DMS 273 (cell line): Measurements from ENCODE around the gene TEX19.
"Not testable (repeated sequence)": the region's sequence is repeated elsewhere in the genome, so short reads cannot be mapped to it uniquely, and the experiment has no call there.

ENCODE experiments used
- DNase-seq: peaks from one replicate; lab custom pipeline; 2025; ENCODE audit not compliant: unreplicated experiment; lab: John Stamatoyannopoulos, UW

The TEX19 gene

DNA sequence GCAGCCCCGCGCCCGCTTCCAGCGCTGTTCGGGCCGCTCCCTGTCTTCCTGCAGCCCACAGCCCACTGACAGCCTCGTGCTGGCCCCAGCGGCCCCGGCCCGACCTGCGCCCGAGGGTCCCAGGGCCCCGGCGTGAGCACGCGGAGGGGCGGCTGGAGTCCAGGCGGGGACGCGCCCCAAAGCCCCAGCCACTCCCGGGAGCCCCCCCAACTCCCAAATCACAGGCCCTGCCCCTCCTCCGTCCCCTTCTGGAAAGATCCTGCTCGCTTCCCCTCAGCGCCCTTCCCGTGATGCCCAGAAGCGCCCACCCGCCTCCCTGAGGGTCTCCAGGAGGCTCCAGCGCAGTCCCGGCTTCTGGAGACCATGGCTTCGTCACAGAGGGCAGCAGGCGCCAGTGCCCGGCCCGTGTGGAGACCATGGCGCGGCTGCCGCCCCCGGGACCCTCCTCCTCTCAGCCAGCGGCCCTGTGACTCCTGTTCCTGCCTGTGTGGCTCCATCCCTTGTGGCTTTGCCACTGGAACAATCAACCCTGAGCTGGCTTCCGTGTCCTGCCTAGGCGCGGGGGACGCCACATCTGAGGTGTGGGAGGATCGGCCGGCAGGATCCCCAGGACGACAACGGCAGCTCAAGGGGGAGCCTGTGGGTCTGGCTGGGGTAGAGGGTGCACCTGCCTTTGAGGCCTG is 16.5 kb downstream of the TEX19 start:
- DNase-seq: no peak

DNA sequence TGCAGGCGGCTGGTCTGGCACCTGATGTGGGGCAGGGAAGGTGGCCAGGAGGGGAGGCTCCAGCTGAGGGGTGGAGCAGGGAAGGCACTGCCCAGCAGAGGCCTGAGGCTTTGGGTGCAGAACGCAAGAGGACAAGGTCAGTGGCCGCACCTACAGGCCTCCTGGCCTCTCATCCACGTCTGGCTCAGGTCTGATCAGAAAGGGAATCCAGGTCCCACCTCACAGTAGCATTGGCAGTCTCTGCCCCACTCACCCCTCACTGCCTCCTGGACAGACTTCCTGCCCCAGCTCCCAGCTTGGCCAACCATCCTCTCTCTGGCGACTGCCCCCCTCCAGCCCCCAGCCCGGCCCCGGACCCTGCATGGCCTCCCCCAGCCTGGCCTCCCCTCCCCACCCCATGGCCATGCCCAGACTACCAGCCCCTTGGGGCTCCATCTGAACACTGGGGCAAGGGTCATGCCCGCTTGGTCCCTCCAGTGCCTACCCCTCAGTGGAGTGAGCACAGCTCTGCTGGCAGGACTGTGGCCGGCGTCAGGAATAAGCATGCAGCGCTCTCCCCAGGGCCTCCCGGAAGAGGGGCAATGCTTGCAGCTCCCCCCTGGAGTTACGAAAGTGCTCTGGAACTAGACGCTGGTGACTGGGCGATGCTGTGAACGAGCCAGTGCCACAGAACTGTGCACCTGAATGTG is 17.1 kb downstream of the TEX19 start:
- no peak for DNase-seq

DNA sequence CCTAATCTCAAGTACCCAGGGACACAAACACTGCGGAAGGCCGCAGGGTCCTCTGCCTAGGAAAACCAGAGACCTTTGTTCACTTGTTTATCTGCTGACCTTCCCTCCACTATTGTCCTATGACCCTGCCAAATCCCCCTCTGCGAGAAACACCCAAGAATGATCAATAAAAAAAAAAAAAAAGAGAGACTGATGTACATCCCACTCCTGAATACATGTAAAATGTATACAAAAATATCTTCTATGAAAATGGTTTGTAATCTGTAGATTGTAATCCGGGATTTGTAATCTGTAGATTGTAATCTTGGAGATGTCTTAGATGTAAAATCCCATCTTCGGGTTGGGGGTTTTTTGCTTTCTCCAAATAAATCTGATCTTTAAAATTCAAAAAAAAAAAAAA is 18.2 kb downstream of the TEX19 start:
- not testable (repeated sequence) for DNase-seq

GRCh38 chr17:82377924-82378740 is 19.1 kb downstream of the TEX19 start:
- DNase-seq: no peak

DNA sequence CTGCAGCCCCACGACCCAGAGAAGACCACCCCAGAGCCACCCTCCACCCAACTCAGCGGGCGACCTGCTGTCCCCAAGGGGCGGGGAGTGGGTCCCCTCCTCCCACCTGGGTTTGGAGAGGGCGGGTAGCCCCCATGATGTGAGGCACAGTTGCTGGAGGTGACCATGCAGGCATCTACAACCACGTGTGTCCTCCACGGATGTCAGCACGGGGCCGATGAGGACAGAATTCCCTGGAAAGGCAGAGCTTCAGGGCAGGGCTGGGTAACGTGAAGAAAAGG is 19.6 kb downstream of the TEX19 start:
- no peak for DNase-seq

GRCh38 chr17:82380860-82381702 is 22.0 kb downstream of the TEX19 start:
- no peak for DNase-seq

GRCh38 chr17:82381703-82382009 is 22.6 kb downstream of the TEX19 start:
- DNase-seq: not testable (repeated sequence)

GRCh38 chr17:82382220-82382932 is 23.3 kb downstream of the TEX19 start:
- not testable (repeated sequence) for DNase-seq

DNA sequence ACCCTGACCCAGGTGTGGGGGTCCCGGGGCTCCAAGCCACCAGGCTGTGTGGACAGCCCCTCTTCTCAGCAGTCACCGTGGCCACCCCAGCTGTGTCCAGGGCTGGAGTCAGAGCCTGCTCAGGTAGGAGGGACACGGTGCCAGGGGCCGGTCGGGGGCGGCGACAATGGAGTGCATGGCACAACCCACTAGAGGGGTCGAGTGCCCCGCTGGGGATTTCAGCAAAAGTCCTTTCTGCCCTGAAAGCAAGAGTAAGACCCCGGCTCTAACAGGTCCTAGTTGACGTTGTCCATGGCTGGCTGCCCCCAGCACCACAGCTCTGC is 23.8 kb downstream of the TEX19 start:
- no peak for DNase-seq

- DNase-seq: peak; percentile 35
These were observed 24.4 kb downstream of the TEX19 start for GRCh38 chr17:82383411-82383810.

GRCh38 chr17:82384051-82384729 is 25.1 kb downstream of the TEX19 start:
- DNase-seq: peak; percentile 52

DNA sequence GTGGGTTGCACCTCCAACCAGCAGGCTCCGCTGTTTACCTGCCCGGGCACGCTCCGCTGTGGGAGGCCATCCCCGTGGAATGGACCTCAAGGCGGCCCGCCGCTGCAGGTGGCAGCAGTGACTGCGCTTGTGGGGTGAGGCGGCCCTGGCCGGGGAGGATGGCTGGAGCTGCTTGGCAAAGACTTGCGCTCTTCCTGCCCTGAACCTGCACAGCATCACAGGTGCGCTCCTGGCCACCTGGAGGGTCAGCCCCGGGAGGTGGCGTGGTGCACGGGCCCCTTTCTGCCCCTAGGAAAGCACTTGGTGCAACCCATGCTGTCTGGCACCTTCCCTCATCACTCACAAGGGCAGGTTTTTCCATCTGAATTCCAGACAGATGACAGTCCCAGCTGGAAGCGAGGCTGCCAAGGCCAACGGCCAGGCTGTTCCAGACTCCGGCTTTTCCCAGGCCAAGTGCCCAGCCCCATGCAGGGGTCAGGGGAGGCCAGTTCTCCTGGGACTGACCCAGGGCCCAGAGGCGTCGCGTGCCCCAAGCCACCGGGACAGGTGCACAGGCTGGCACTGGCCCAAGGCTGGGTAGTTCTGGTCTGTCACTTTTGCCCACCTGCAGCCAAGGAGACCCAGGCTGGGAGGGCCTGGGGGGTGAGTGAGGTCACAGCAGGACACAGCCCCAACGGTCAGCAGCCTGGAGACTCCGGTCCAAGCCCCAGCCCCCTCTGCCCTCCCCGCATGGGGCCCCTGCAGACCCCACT is 25.9 kb downstream of the TEX19 start:
- DNase-seq: peak; percentile 37

DNA sequence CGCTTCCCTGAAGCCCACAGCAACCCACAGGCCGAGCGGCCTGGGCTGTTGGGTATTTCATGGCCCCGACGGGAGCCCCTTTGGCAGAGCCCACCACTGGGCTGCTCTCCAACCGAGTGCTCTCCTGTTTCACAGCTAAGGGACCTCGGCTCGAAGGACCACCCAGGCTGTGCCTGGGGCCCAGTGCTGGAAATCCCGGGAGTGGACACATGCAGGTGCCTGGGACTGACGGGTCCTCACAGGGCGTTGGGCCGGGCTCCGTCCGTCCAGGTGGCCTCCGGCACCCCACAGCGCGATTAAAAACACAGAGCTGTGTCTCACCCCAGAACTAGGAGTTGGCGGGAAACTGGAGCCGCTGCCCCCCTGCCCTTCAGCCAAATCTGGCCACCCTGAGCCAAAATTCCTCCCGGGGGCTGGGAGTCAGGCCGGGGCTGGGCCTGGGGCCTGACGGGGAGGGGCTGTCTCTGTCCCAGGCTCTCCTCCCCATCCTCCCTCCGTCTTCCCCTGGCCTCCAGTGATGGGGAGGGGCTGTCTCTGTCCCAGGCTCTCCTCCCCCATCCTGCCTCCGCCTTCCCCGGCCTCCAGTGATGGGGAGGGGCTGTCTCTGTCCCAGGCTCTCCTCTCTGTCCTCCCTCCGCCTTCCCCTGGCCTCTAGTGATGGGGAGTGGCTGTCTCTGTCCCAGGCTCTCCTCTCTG is 26.7 kb downstream of the TEX19 start:
- no peak for DNase-seq

GRCh38 chr17:82386255-82386831 is 27.3 kb downstream of the TEX19 start:
- no peak for DNase-seq

DNA sequence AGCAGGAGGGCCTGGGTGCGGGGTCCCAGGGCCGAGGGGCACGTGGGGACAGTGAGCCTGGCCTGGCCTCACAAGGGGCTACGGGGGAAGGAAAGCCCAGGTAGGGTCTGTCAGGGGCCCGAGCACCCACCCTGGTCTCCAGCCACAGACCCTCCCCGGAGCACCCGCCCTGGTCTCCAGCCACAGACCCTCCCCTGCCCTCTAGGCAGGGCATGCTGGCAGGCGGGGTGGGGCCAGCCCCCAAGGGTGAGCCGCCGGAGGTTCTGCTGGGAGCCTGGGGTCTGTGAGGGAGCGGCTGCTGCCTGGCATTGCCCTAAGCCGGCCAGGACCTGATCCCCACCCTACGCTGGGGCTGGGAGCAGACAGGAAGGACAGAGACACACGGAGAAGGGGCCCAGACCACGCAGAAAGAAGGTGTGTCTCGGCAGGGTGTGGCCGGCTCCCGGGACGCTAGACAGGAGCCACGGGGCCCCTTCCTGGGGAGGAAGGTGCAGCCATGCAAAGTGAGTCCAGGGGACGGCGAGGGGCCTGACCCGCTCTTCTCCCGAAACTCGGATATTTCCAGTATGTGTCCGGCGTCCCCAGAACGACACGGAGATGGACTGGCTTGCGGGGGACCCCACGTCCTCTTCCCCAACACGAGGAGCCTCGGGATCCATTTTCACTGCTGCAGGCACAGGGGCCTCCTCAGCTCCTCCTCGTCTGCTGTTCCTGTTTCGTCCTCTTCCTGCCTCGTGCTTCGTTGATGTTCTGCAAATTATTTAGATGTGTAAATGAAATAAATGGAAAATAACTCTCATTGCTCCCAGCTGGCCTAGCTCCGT is 28.0 kb downstream of the TEX19 start:
- no peak for DNase-seq

DNA sequence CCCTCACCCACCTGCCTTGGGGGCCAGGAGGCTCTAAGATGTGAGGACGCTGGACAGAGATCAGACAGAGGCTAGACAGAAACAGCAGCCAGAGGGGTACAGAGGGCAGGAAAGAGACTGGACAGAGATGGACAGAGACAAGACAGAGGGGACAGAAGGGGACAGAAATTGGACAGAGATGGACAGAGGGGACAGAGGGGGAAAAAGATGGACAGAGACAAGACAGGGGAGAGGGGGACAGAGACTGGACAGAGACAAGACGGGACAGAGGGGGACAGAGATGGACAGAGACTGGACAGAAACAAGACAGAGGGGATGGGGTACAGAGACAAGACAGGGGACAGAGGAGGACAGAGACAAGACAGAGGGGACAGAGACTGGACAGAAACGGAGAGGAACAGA is 28.7 kb downstream of the TEX19 start:
- DNase-seq: no peak

DNA sequence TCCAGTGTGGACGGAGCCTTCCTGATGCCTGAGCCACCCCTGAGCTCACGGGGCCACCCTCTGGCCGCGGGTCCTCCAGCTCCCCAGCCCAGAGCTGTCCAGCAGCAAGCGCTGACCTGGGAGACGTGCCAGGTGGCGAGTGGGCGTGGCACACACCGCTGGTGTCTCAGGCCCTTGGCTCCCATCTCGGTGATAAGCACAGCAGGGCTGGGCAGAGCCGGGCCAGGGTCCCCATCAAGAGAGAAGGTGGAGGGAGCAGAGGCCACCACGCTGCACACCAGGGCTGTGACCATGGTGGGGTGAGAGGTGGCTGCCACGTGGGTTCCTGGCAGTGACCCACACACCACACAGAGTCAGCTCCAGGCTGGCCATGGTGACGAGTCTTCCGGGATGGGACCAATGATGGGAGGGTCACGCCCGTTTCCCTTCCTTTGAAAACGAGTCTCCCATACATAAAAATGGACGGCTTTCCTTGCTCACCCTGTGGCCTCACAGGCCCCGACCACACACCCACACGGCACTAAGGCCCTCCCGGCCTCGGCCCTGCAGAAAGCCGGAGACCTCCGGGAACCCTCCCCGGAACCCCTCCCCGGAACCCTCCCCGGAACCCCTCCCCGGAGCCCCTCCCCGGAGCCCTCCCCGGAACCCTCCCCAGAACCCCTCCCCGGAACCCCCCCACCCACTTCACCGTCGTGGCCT is 29.3 kb downstream of the TEX19 start:
- DNase-seq: no peak
